Tibial nerve (tissue), 4 donors: ENCODE results near the gene ATPAF1. TPM values are rescaled to one million over a fixed set of nuclear protein-coding genes. Genes with fewer than 3 reads are reported as not detected.

ENCODE experiments used
- DNase-seq, 2 donors: peaks; one replicate each; pipeline ENCODE4 v3.0.0-alpha.2; 2019; ENCODE audit warnings: low spot score in 2 of 2
- H3K27ac ChIP-seq, 4 donors: fragments of 200-600 bp; sonication (generic) in 3 of 4; one replicate each; pipeline ENCODE4 v1.5.1; 2017 to 2019; ENCODE audit warnings: mild to moderate bottlenecking in 1 of 4
- H3K27me3 ChIP-seq, 2 donors: fragments of 200-600 bp; sonication (generic) in 1 of 2; one replicate each; pipeline versions ENCODE4 v1.5.1 to v1.6.0; 2017 to 2019
- H3K36me3 ChIP-seq, 3 donors: fragments of 200-600 bp; sonication (generic); one replicate each; pipeline ENCODE4 v1.5.1; 2018 to 2019
- H3K4me1 ChIP-seq, 4 donors: fragments of 200-600 bp; sonication (generic) in 3 of 4; one replicate each; pipeline ENCODE4 v1.5.1; 2017 to 2019
- H3K4me3 ChIP-seq, 4 donors: fragments of 200-600 bp; sonication (generic) in 3 of 4; one replicate each; pipeline ENCODE4 v1.5.1; 2017 to 2019; ENCODE audit warnings: mild to moderate bottlenecking in 1 of 4, moderate library complexity in 1 of 4
- H3K9me3 ChIP-seq, 4 donors: fragments of 200-600 bp; sonication (generic) in 3 of 4; one replicate each; pipeline ENCODE4 v1.5.1; 2017 to 2019
- CTCF ChIP-seq, 5 experiments: fragments of 200-600 bp in 3 of 5; fragments of 450-650 bp in 2 of 5; sonication (generic) in 3 of 5; IDR thresholded peaks; one replicate each; pipeline ENCODE4 v1.5.1; 2016 to 2019; ENCODE audit warnings: antibody characterized with exemption in 5 of 5, mild to moderate bottlenecking in 3 of 5, moderate library complexity in 2 of 5
- EP300 ChIP-seq, 2 donors: sonication (generic); formaldehyde crosslinking; IDR thresholded peaks; one replicate each; pipeline ENCODE4 v1.6.1; 2017; ENCODE audit warnings: antibody characterized with exemption in 2 of 2, mild to moderate bottlenecking in 1 of 2
- POLR2A ChIP-seq, 2 donors: fragments of 450-650 bp; IDR thresholded peaks; one replicate each; pipeline ENCODE4 v1.6.1; 2017; ENCODE audit warnings: antibody characterized with exemption in 2 of 2, mild to moderate bottlenecking in 2 of 2, moderate library complexity in 2 of 2
- WGBS, 2 donors: methylation state at CpG; one replicate each; pipeline ENCODE4 v1.1.5; 2018; 5-methylcytosine and 5-hydroxymethylcytosine counted together
- total RNA-seq, 4 donors: library from RNA; depleted of rRNA; stranded (reverse); fragments of >200 nt; gene quantifications; one replicate each; pipeline ENCODE4 v1.1.0, GENCODE V29; 2016

Gene ATPAF1
- total RNA-seq, 4 donors from 2014 or later, result 26.3 to 38.5 (median 30.2) TPM

GRCh38 chr1:46645815-46646214, 22.3 kb downstream of the ATPAF1 start:
- Histone ChIP-seq H3K9me3 (peaks cover 0 to 16% (median 0%) of the 10 kb centered on the region in 4 donors), H3K27ac (no peak overlapping the region), H3K27me3 (no peaks in the 10 kb centered on the region), H3K36me3 (peaks cover 0 to 65% (median 0%) of the 10 kb centered on the region in 3 donors), H3K4me3 (no peak overlapping the region), H3K4me1 (peaks cover 0 to 13% (median 5%) of the 10 kb centered on the region in 4 donors)
- WGBS, 2 donors, result 96% methylated on average over 4 of the region's 4 CpGs
- DNase-seq, result no peak
- TF ChIP-seq POLR2A (IDR thresholded peaks at IDR 0.05), result no peak
- no peak for TF ChIP-seq EP300 (IDR thresholded peaks at IDR 0.05)
- no peak for TF ChIP-seq CTCF (IDR thresholded peaks at IDR 0.05)

- H3K4me1 ChIP-seq, result peaks cover 0 to 13% (median 5%) of the 10 kb centered on the region in 4 donors
Observed at GRCh38 chr1:46643368-46643775, 24.8 kb downstream of the ATPAF1 start.

GRCh38 chr1:46642115-46642680, 26.0 kb downstream of the ATPAF1 start:
- peak overlapping the region in 1 of 4 donors; percentile 54 for H3K27ac ChIP-seq
- H3K36me3 ChIP-seq, result peaks cover 0 to 44% (median 0%) of the 10 kb centered on the region in 3 donors
- DNase-seq, result no peak
- no peak overlapping the region for H3K4me3 ChIP-seq
- no peaks in the 10 kb centered on the region for H3K9me3 ChIP-seq
- H3K27me3 ChIP-seq, result no peaks in the 10 kb centered on the region
- H3K4me1 ChIP-seq, result peaks cover 0 to 17% (median 5%) of the 10 kb centered on the region in 4 donors
- TF ChIP-seq CTCF (IDR thresholded peaks at IDR 0.05) (no peak), POLR2A (IDR thresholded peaks at IDR 0.05) (no peak), EP300 (IDR thresholded peaks at IDR 0.05) (no peak)

More at GRCh38 chr1:46643368-46643775, 24.8 kb downstream of the ATPAF1 start:
- no peak for TF ChIP-seq POLR2A (IDR thresholded peaks at IDR 0.05)
- no peak for TF ChIP-seq CTCF (IDR thresholded peaks at IDR 0.05)
- no peak for TF ChIP-seq EP300 (IDR thresholded peaks at IDR 0.05)
- H3K27ac ChIP-seq, result peak overlapping the region in 2 of 4 donors; percentile 11 to 54
- DNase-seq, result no peak
- no peak overlapping the region for H3K4me3 ChIP-seq
- no peaks in the 10 kb centered on the region for H3K9me3 ChIP-seq
- H3K27me3 ChIP-seq, result no peaks in the 10 kb centered on the region
- H3K36me3 ChIP-seq, result peaks cover 0 to 54% (median 0%) of the 10 kb centered on the region in 3 donors

GRCh38 chr1:46639547-46639946, 28.6 kb downstream of the ATPAF1 start:
- DNase-seq, result no peak
- Histone ChIP-seq H3K9me3 (no peaks in the 10 kb centered on the region), H3K27me3 (no peaks in the 10 kb centered on the region), H3K4me3 (no peak overlapping the region), H3K27ac (no peak overlapping the region), H3K4me1 (peaks cover 0 to 17% (median 5%) of the 10 kb centered on the region in 4 donors), H3K36me3 (peaks cover 0 to 62% (median 0%) of the 10 kb centered on the region in 3 donors)
- no peak for TF ChIP-seq POLR2A (IDR thresholded peaks at IDR 0.05)
- TF ChIP-seq CTCF (IDR thresholded peaks at IDR 0.05), result no peak
- TF ChIP-seq EP300 (IDR thresholded peaks at IDR 0.05), result no peak
- 87 to 88% methylated on average over 1 of the region's 1 CpG for WGBS, 2 donors

GRCh38 chr1:46638921-46639320, 29.2 kb downstream of the ATPAF1 start:
- TF ChIP-seq EP300 (IDR thresholded peaks at IDR 0.05) (no peak), CTCF (IDR thresholded peaks at IDR 0.05) (no peak), POLR2A (IDR thresholded peaks at IDR 0.05) (no peak)
- no peak overlapping the region for H3K4me3 ChIP-seq
- H3K9me3 ChIP-seq, result no peaks in the 10 kb centered on the region
- no peak overlapping the region for H3K27ac ChIP-seq
- H3K27me3 ChIP-seq, result no peaks in the 10 kb centered on the region
- H3K36me3 ChIP-seq, result peaks cover 0 to 68% (median 0%) of the 10 kb centered on the region in 3 donors
- no peak for DNase-seq
- H3K4me1 ChIP-seq, result peaks cover 0 to 16% (median 5%) of the 10 kb centered on the region in 4 donors
